ENCODE data around the gene TMEFF1. TPM values are rescaled to one million over a fixed set of nuclear protein-coding genes. Genes with fewer than 3 reads are reported as not detected.

Gene TMEFF1
- polyA plus RNA-seq, 4 donors, result 0.30 to 0.90 TPM; not detected in 2

GRCh38 chr9:100555471-100555870 is 82.5 kb downstream of the TMEFF1 start:
- no peaks in the 10 kb centered on the region for H3K27me3 ChIP-seq (ENCODE audit: control insufficient read depth in 3 of 3, insufficient read depth in 3 of 3, low read length in 3 of 3)
- DNase-seq, result no peak
- no peaks in the 10 kb centered on the region for H3K36me3 ChIP-seq (ENCODE audit: control insufficient read depth in 3 of 3, insufficient read depth in 2 of 3, low read depth in 1 of 3, low read length in 3 of 3)
- H3K4me3 ChIP-seq (ENCODE audit: low read depth in 1 of 3, low read length in 3 of 3), result no peak overlapping the region
- H3K9me3 ChIP-seq (ENCODE audit: control insufficient read depth in 2 of 2, insufficient read depth in 1 of 2, low read depth in 1 of 2, low read length in 1 of 2), result no peaks in the 10 kb centered on the region
- no peak overlapping the region for H3K27ac ChIP-seq (ENCODE audit: low read depth in 1 of 3, low read length in 2 of 3)
- 88 to 96% (median 93%) methylated on average over 1 of the region's 1 CpG for WGBS, 3 donors
- no peaks in the 10 kb centered on the region for H3K4me1 ChIP-seq (ENCODE audit: control insufficient read depth in 3 of 3, insufficient read depth in 2 of 3, low read depth in 1 of 3, low read length in 2 of 3)
- no peak for FAIRE-seq

- Histone ChIP-seq H3K4me1 (ENCODE audit: control insufficient read depth in 3 of 3, insufficient read depth in 2 of 3, low read depth in 1 of 3, low read length in 2 of 3) (no peaks in the 10 kb centered on the region), H3K4me3 (ENCODE audit: low read depth in 1 of 3, low read length in 3 of 3) (no peak overlapping the region), H3K27ac (ENCODE audit: low read depth in 1 of 3, low read length in 2 of 3) (no peak overlapping the region), H3K27me3 (ENCODE audit: control insufficient read depth in 3 of 3, insufficient read depth in 3 of 3, low read length in 3 of 3) (no peaks in the 10 kb centered on the region), H3K9me3 (ENCODE audit: control insufficient read depth in 2 of 2, insufficient read depth in 1 of 2, low read depth in 1 of 2, low read length in 1 of 2) (no peaks in the 10 kb centered on the region), H3K36me3 (ENCODE audit: control insufficient read depth in 3 of 3, insufficient read depth in 2 of 3, low read depth in 1 of 3, low read length in 3 of 3) (no peaks in the 10 kb centered on the region)
- WGBS, 3 donors, result 84 to 92% (median 92%) methylated on average over 3 of the region's 3 CpGs
- FAIRE-seq (no peak), DNase-seq (no peak)
Observed at GRCh38 chr9:100557053-100557452, 84.1 kb downstream of the TMEFF1 start.

DNA sequence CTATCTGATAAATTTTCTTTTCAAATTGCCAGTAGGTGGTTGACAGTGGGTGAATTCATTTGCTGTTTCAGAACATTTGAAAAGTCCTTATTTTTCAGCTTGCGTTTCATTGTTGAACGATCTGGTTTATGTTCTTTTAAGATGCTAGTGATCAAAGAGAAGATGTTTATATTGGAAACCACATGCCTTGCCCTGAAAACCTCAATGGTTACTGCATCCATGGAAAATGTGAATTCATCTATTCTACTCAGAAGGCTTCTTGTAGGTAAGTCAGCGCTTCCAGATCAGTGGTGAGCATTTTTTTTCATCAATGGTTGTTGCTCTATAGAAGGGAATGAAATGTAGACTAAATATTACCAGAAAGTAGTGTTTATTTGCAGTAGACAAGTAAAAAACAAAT is 88.3 kb downstream of the TMEFF1 start:
- no peak for DNase-seq
- Histone ChIP-seq H3K9me3 (ENCODE audit: control insufficient read depth in 2 of 2, insufficient read depth in 1 of 2, low read depth in 1 of 2, low read length in 1 of 2) (no peaks in the 10 kb centered on the region), H3K27me3 (ENCODE audit: control insufficient read depth in 3 of 3, insufficient read depth in 3 of 3, low read length in 3 of 3) (no peaks in the 10 kb centered on the region), H3K36me3 (ENCODE audit: control insufficient read depth in 3 of 3, insufficient read depth in 2 of 3, low read depth in 1 of 3, low read length in 3 of 3) (no peaks in the 10 kb centered on the region), H3K4me1 (ENCODE audit: control insufficient read depth in 3 of 3, insufficient read depth in 2 of 3, low read depth in 1 of 3, low read length in 2 of 3) (no peaks in the 10 kb centered on the region), H3K4me3 (ENCODE audit: low read depth in 1 of 3, low read length in 3 of 3) (no peak overlapping the region), H3K27ac (ENCODE audit: low read depth in 1 of 3, low read length in 2 of 3) (no peak overlapping the region)
- no peak for FAIRE-seq
- 68 to 90% (median 84%) methylated on average over 3 of the region's 3 CpGs for WGBS, 3 donors

- 59 to 73% (median 73%) methylated on average over 3 of the region's 3 CpGs for WGBS, 3 donors
- no peaks in the 10 kb centered on the region for H3K9me3 ChIP-seq (ENCODE audit: control insufficient read depth in 2 of 2, insufficient read depth in 1 of 2, low read depth in 1 of 2, low read length in 1 of 2)
- H3K27me3 ChIP-seq (ENCODE audit: control insufficient read depth in 3 of 3, insufficient read depth in 3 of 3, low read length in 3 of 3), result no peaks in the 10 kb centered on the region
- FAIRE-seq, result no peak
- H3K36me3 ChIP-seq (ENCODE audit: control insufficient read depth in 3 of 3, insufficient read depth in 2 of 3, low read depth in 1 of 3, low read length in 3 of 3), result no peaks in the 10 kb centered on the region
- no peak for DNase-seq
- H3K4me3 ChIP-seq (ENCODE audit: low read depth in 1 of 3, low read length in 3 of 3), result no peak overlapping the region
- H3K27ac ChIP-seq (ENCODE audit: low read depth in 1 of 3, low read length in 2 of 3), result no peak overlapping the region
- no peaks in the 10 kb centered on the region for H3K4me1 ChIP-seq (ENCODE audit: control insufficient read depth in 3 of 3, insufficient read depth in 2 of 3, low read depth in 1 of 3, low read length in 2 of 3)
Observed at GRCh38 chr9:100567856-100568255, 94.9 kb downstream of the TMEFF1 start.

DNA sequence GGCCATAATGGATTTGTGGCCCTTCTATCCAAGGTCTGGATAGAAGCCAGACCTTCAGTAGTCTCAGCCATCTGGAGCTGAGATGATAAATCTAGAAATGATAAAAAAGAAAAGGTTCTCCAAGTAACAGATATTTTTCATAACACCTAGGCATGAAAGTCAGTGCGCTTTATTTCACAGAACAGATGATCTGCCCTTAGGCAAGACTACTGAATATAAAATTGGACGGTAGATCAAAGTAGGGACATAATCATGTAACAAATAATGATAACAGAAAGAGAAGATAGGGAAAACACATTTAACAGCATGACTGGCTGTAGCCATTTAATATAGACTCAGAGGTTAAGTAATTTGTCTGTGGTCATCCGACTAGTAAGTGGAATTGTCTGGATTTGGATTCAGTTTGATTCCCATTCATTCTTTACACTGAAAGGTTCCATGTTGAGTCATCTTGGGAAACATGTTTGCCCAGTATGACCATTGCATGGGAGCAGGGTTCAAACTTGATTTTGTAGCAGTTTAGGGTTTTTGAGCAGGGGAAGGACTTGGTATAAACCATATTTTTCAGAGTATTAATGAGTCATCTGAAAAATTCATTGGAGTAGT is 100.8 kb downstream of the TMEFF1 start:
- no peak overlapping the region for H3K4me3 ChIP-seq (ENCODE audit: low read depth in 1 of 3, low read length in 3 of 3)
- H3K9me3 ChIP-seq (ENCODE audit: control insufficient read depth in 2 of 2, insufficient read depth in 1 of 2, low read depth in 1 of 2, low read length in 1 of 2), result no peaks in the 10 kb centered on the region
- no peak overlapping the region for H3K27ac ChIP-seq (ENCODE audit: low read depth in 1 of 3, low read length in 2 of 3)
- DNase-seq (no peak), FAIRE-seq (no peak)
- 77 to 94% (median 87%) methylated on average over 3 of the region's 3 CpGs for WGBS, 3 donors
- H3K4me1 ChIP-seq (ENCODE audit: control insufficient read depth in 3 of 3, insufficient read depth in 2 of 3, low read depth in 1 of 3, low read length in 2 of 3), result no peaks in the 10 kb centered on the region
- no peaks in the 10 kb centered on the region for H3K36me3 ChIP-seq (ENCODE audit: control insufficient read depth in 3 of 3, insufficient read depth in 2 of 3, low read depth in 1 of 3, low read length in 3 of 3)
- no peaks in the 10 kb centered on the region for H3K27me3 ChIP-seq (ENCODE audit: control insufficient read depth in 3 of 3, insufficient read depth in 3 of 3, low read length in 3 of 3)

GRCh38 chr9:100575006-100575405 is 102.1 kb downstream of the TMEFF1 start:
- H3K9me3 ChIP-seq (ENCODE audit: control insufficient read depth in 2 of 2, insufficient read depth in 1 of 2, low read depth in 1 of 2, low read length in 1 of 2), result no peaks in the 10 kb centered on the region
- no peak overlapping the region for H3K4me3 ChIP-seq (ENCODE audit: low read depth in 1 of 3, low read length in 3 of 3)
- no peaks in the 10 kb centered on the region for H3K36me3 ChIP-seq (ENCODE audit: control insufficient read depth in 3 of 3, insufficient read depth in 2 of 3, low read depth in 1 of 3, low read length in 3 of 3)
- WGBS, 3 donors, result 82 to 85% (median 83%) methylated on average over 4 of the region's 4 CpGs
- no peaks in the 10 kb centered on the region for H3K4me1 ChIP-seq (ENCODE audit: control insufficient read depth in 3 of 3, insufficient read depth in 2 of 3, low read depth in 1 of 3, low read length in 2 of 3)
- no peaks in the 10 kb centered on the region for H3K27me3 ChIP-seq (ENCODE audit: control insufficient read depth in 3 of 3, insufficient read depth in 3 of 3, low read length in 3 of 3)
- no peak for FAIRE-seq
- DNase-seq, result no peak
- H3K27ac ChIP-seq (ENCODE audit: low read depth in 1 of 3, low read length in 2 of 3), result no peak overlapping the region

- Histone ChIP-seq H3K4me3 (ENCODE audit: low read depth in 1 of 3, low read length in 3 of 3) (no peak overlapping the region), H3K9me3 (ENCODE audit: control insufficient read depth in 2 of 2, insufficient read depth in 1 of 2, low read depth in 1 of 2, low read length in 1 of 2) (no peaks in the 10 kb centered on the region), H3K4me1 (ENCODE audit: control insufficient read depth in 3 of 3, insufficient read depth in 2 of 3, low read depth in 1 of 3, low read length in 2 of 3) (no peaks in the 10 kb centered on the region), H3K27ac (ENCODE audit: low read depth in 1 of 3, low read length in 2 of 3) (no peak overlapping the region), H3K27me3 (ENCODE audit: control insufficient read depth in 3 of 3, insufficient read depth in 3 of 3, low read length in 3 of 3) (no peaks in the 10 kb centered on the region), H3K36me3 (ENCODE audit: control insufficient read depth in 3 of 3, insufficient read depth in 2 of 3, low read depth in 1 of 3, low read length in 3 of 3) (no peaks in the 10 kb centered on the region)
- DNase-seq (no peak), FAIRE-seq (no peak)
- WGBS, 3 donors, result 56 to 71% (median 68%) methylated on average over 2 of the region's 2 CpGs
Observed at GRCh38 chr9:100575765-100576386, 102.9 kb downstream of the TMEFF1 start.

DNA sequence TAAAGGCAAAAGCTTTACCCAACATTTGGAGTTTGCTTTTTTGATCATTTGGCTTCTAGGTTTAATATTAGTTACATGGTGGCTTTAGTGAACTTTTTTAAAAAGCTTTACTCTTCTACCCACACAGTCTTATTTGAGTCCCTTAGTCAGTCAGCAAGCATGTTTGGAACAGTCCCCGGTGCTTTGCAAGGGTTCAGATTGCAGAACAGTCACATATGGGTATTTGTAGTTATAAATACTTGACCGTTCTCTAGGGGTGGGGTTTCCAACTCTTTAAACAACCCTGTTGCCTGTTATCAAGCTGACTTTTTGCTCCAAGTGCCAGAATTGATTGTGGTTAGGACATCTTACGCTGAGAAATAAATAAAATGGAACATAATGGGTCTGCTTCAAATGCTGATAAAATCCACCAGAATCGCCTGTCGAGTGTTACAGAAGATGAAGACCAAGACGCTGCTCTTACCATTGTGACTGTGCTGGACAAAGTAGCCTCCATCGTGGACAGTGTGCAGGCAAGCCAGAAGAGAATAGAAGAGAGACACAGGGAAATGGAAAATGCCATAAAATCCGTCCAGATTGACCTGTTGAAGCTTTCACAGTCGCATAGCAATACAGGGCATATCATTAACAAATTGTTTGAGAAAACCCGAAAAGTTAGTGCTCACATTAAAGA is 105.0 kb downstream of the TMEFF1 start, which contains the start of gene CAVIN4:
TSS of gene CAVIN4 (plus strand) at position 304 of the 673 bp plus-strand sequence. CDS start at position 369, 65 bp downstream.
- no peaks in the 10 kb centered on the region for H3K36me3 ChIP-seq (ENCODE audit: control insufficient read depth in 3 of 3, insufficient read depth in 2 of 3, low read depth in 1 of 3, low read length in 3 of 3)
- H3K27me3 ChIP-seq (ENCODE audit: control insufficient read depth in 3 of 3, insufficient read depth in 3 of 3, low read length in 3 of 3), result no peaks in the 10 kb centered on the region
- FAIRE-seq (no peak), DNase-seq (no peak)
- 81 to 82% (median 82%) methylated on average over 10 of the region's 10 CpGs for WGBS, 3 donors
- no peak within 1 kb of the TSS for H3K27ac ChIP-seq (ENCODE audit: low read depth in 1 of 3, low read length in 2 of 3)
- no peaks in the 10 kb centered on the region for H3K4me1 ChIP-seq (ENCODE audit: control insufficient read depth in 3 of 3, insufficient read depth in 2 of 3, low read depth in 1 of 3, low read length in 2 of 3)
- H3K4me3 ChIP-seq (ENCODE audit: low read depth in 1 of 3, low read length in 3 of 3), result no peak within 1 kb of the TSS
- no peaks in the 10 kb centered on the region for H3K9me3 ChIP-seq (ENCODE audit: control insufficient read depth in 2 of 2, insufficient read depth in 1 of 2, low read depth in 1 of 2, low read length in 1 of 2)
